Testis (tissue), 3 donors: ENCODE results near the gene AKR1A1. TPM values are rescaled to one million over a fixed set of nuclear protein-coding genes. Genes with fewer than 3 reads are reported as not detected.

Experiments used
- DNase-seq: peaks from one replicate; pipeline ENCODE4 v3.0.0-alpha.2; 2019
- H3K27ac ChIP-seq, 2 donors: fragments of 200-600 bp; sonication (generic); one replicate each; pipeline ENCODE4 v1.5.1; 2019
- H3K27me3 ChIP-seq: fragments of 200-600 bp; sonication (generic); one replicate; pipeline ENCODE4 v1.5.1; 2019
- H3K36me3 ChIP-seq: fragments of 200-600 bp; sonication (generic); one replicate; pipeline ENCODE4 v1.5.1; 2017; ENCODE audit warnings: low read depth; ENCODE audit errors: missing control alignments
- H3K4me1 ChIP-seq: fragments of 200-600 bp; sonication (generic); one replicate; pipeline ENCODE4 v1.5.1; 2019
- H3K4me3 ChIP-seq, 2 donors: fragments of 200-600 bp; sonication (generic); one replicate each; pipeline ENCODE4 v1.5.1; 2017 to 2019
- H3K9me3 ChIP-seq: fragments of 200-600 bp; sonication (generic); one replicate; pipeline ENCODE4 v1.5.1; 2017
- POLR2A ChIP-seq: fragments of 450-650 bp; IDR thresholded peaks from one replicate; pipeline ENCODE4 v1.6.1; 2017; ENCODE audit warnings: antibody characterized with exemption, mild to moderate bottlenecking, moderate library complexity
- WGBS, 2 donors: methylation state at CpG; one replicate each; pipeline ENCODE4 v1.1.5; 2018; 5-methylcytosine and 5-hydroxymethylcytosine counted together
- intact Hi-C: fragments of 100-400 bp; cut with DNase I; formaldehyde crosslinking; loops from one replicate; pipeline ENCODE4 v1.15.1; 2023; ENCODE audit warnings: low total_unique reads
- polyA plus RNA-seq: library from polyadenylated mRNA; stranded (reverse); fragments of 350-450 nt; fragmentation: Illumina TruSeq; extraction: RNeasy Lipid Tissue Mini Kit (QIAGEN cat#74804); gene quantifications from one replicate; pipeline ENCODE4 v1.2.3, GENCODE V29; 2014; ENCODE audit warnings: low read depth, low replicate concordance; ENCODE audit not compliant: insufficient read depth
- total RNA-seq, 2 donors: library from RNA; depleted of rRNA; stranded (reverse); fragments of >200 nt; gene quantifications; one replicate each; pipeline ENCODE4 v1.2.3, GENCODE V29; 2016
- TF ChIP-seq, protein P1 (sequence below), 3 experiments: fragments of 450-650 bp in 2 of 3; fragments of 200-600 bp in 1 of 3; sonication (generic) in 1 of 3; IDR thresholded peaks; one replicate each; pipeline ENCODE4 v1.5.1; 2016 to 2019; ENCODE audit warnings: antibody characterized with exemption in 3 of 3, mild to moderate bottlenecking in 2 of 3, moderate library complexity in 1 of 3

The AKR1A1 gene
- total and polyA plus RNA-seq, 3 donors from 2014 or later, result 51.1 to 63.7 (median 60.1) TPM

DNA sequence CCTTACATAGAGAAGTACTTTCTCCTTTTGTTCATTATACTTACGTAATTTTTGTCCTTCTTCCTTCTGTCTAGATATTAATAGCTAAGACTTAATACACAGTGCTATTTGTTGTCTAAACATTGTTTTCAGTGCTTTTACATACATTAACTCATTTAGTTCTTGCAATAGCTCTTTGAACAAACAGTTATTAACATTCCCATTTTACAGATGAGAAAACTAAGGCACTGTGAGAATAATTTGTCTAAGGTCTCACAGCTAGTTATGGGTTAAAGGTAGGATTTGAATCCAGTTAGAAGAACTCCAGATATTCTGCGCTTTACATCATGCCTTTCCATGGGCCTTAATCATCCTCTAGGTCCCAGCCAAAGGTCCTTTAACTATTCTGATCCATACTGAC lies 53.6 kb downstream of the AKR1A1 start:
- 92 to 96% methylated on average over 2 of the region's 2 CpGs for whole genome bisulfite sequencing, 2 donors
- intact Hi-C loops, result no loop called here
- H3K9me3 ChIP-seq, result no peaks in the 10 kb centered on the region
- no peaks in the 10 kb centered on the region for H3K4me1 ChIP-seq
- no peak overlapping the region for H3K27ac ChIP-seq
- H3K4me3 ChIP-seq, result no peak overlapping the region
- DNase-seq, result no peak
- no peaks in the 10 kb centered on the region for H3K36me3 ChIP-seq
- TF ChIP-seq POLR2A, result no peak
- TF ChIP-seq, protein P1, sequence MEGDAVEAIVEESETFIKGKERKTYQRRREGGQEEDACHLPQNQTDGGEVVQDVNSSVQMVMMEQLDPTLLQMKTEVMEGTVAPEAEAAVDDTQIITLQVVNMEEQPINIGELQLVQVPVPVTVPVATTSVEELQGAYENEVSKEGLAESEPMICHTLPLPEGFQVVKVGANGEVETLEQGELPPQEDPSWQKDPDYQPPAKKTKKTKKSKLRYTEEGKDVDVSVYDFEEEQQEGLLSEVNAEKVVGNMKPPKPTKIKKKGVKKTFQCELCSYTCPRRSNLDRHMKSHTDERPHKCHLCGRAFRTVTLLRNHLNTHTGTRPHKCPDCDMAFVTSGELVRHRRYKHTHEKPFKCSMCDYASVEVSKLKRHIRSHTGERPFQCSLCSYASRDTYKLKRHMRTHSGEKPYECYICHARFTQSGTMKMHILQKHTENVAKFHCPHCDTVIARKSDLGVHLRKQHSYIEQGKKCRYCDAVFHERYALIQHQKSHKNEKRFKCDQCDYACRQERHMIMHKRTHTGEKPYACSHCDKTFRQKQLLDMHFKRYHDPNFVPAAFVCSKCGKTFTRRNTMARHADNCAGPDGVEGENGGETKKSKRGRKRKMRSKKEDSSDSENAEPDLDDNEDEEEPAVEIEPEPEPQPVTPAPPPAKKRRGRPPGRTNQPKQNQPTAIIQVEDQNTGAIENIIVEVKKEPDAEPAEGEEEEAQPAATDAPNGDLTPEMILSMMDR (IDR thresholded peaks at IDR 0.05), result no peak
- H3K27me3 ChIP-seq, result no peaks in the 10 kb centered on the region

- TF ChIP-seq, protein P1 (IDR thresholded peaks at IDR 0.05), result no peak
- no peak for DNase-seq
- H3K27me3 ChIP-seq, result no peaks in the 10 kb centered on the region
- no peaks in the 10 kb centered on the region for H3K36me3 ChIP-seq
- intact Hi-C loops, result no loop called here
- 76 to 78% methylated on average over 6 of the region's 6 CpGs for WGBS, 2 donors
- H3K9me3 ChIP-seq, result no peaks in the 10 kb centered on the region
- no peak overlapping the region for H3K27ac ChIP-seq
- H3K4me1 ChIP-seq, result no peaks in the 10 kb centered on the region
- H3K4me3 ChIP-seq, result no peak overlapping the region
Observed at GRCh38 chr1:45607404-45608074, 56.9 kb downstream of the AKR1A1 start.

GRCh38 chr1:45608175-45609156 lies 57.8 kb downstream of the AKR1A1 start:
- Histone ChIP-seq H3K4me3 (no peak overlapping the region), H3K27me3 (no peaks in the 10 kb centered on the region), H3K36me3 (no peaks in the 10 kb centered on the region), H3K9me3 (no peaks in the 10 kb centered on the region), H3K4me1 (no peaks in the 10 kb centered on the region), H3K27ac (no peak overlapping the region)
- intact Hi-C loops, result no loop called here
- no peak for TF ChIP-seq POLR2A
- TF ChIP-seq, protein P1 (IDR thresholded peaks at IDR 0.05), result no peak
- WGBS, 2 donors, result 84 to 89% methylated on average over 5 of the region's 5 CpGs
- DNase-seq, result no peak

GRCh38 chr1:45610589-45611226 lies 60.1 kb downstream of the AKR1A1 start:
- H3K36me3 ChIP-seq, result no peaks in the 10 kb centered on the region
- no peaks in the 10 kb centered on the region for H3K27me3 ChIP-seq
- TF ChIP-seq, protein P1 (IDR thresholded peaks at IDR 0.05), result no peak
- no peak for TF ChIP-seq POLR2A
- H3K4me1 ChIP-seq, result no peaks in the 10 kb centered on the region
- no peak overlapping the region for H3K27ac ChIP-seq
- no peak for DNase-seq
- intact Hi-C loops, result no loop called here
- WGBS, 2 donors, result 91 to 95% methylated on average over 10 of the region's 10 CpGs
- H3K9me3 ChIP-seq, result no peaks in the 10 kb centered on the region
- H3K4me3 ChIP-seq, result no peak overlapping the region
